ENCODE results near the gene PDC. TPM values are rescaled to one million over a fixed set of nuclear protein-coding genes. Genes with fewer than 3 reads are reported as not detected.

The PDC gene
- total RNA-seq, 3 donors from 2014 or later = not detected

DNA sequence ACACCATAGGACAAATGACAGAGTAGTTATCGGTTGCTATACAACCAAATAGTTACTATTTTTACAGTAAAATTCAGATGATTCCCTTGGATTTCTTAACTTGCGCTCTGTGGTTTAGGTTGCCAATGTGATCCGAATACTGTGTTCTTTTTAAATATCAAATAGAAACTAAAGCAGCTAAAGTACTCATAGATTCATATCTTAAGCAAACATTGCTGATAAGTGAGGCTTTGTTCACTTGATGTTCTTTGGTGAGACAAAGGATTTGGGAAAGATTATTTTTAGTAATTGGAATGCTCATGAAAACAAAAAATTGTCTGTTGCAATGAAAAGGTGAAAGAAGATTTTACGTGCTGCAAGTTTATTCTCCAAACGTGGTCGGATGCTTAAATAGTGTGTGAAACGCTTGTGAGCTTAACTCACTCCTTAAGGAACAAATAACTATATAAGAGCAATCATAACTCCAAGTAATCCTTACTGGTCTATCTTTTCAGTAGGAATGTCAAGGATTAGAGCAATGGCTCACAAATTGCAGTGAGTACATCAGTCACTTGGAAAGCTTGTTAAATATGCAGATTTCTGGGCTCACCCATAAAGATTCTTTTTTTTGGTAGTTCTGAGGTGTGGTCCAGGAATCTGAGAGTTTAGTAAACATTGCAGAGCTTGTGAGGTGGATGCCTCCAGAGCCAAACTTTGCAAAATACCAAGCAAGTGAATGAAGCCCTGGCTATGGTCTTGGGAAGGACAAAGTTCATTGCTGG, 31.8 kb upstream of the PDC start:
- Histone ChIP-seq H3K9me3 (no peaks in the 10 kb centered on the region), H3K36me3 (no peaks in the 10 kb centered on the region), H3K27me3 (no peaks in the 10 kb centered on the region), H3K4me1 (no peaks in the 10 kb centered on the region), H3K27ac (no peak overlapping the region), H3K4me3 (no peak overlapping the region)
- no peak for DNase-seq (ENCODE audit: low spot score in 2 of 2)
- intact Hi-C loops (cut with DNase I; ENCODE audit: low total_unique reads) = no loop called here
- TF ChIP-seq POLR2A (IDR thresholded peaks at IDR 0.05) (no peak), POLR2AphosphoS5 (IDR thresholded peaks at IDR 0.05) (no peak)

DNA sequence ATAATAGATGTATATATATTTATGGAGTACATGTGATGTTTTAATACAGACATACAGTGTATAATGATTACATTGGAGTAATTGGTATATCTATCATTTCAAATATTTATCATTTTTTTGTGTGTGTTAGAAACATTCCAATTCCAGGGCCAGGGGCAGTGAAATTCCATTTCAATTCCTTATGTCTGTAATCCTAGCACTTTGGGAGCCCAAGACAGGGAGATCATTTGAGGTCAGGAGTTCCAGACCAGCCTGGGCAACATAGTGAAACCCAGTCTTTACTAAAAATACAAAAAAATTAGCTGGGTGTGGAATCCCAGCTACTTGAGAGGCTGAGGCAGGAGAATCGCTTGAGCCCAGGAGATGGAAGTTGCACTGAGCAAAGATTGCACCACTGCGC, 30.4 kb upstream of the PDC start:
- no peaks in the 10 kb centered on the region for H3K9me3 ChIP-seq
- intact Hi-C loops (cut with DNase I; ENCODE audit: low total_unique reads) = no loop called here
- no peaks in the 10 kb centered on the region for H3K36me3 ChIP-seq
- no peaks in the 10 kb centered on the region for H3K27me3 ChIP-seq
- TF ChIP-seq, protein P1, sequence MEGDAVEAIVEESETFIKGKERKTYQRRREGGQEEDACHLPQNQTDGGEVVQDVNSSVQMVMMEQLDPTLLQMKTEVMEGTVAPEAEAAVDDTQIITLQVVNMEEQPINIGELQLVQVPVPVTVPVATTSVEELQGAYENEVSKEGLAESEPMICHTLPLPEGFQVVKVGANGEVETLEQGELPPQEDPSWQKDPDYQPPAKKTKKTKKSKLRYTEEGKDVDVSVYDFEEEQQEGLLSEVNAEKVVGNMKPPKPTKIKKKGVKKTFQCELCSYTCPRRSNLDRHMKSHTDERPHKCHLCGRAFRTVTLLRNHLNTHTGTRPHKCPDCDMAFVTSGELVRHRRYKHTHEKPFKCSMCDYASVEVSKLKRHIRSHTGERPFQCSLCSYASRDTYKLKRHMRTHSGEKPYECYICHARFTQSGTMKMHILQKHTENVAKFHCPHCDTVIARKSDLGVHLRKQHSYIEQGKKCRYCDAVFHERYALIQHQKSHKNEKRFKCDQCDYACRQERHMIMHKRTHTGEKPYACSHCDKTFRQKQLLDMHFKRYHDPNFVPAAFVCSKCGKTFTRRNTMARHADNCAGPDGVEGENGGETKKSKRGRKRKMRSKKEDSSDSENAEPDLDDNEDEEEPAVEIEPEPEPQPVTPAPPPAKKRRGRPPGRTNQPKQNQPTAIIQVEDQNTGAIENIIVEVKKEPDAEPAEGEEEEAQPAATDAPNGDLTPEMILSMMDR (IDR thresholded peaks at IDR 0.05) = no peak
- TF ChIP-seq POLR2A (IDR thresholded peaks at IDR 0.05) = no peak
- no peak for TF ChIP-seq POLR2AphosphoS5 (IDR thresholded peaks at IDR 0.05)
- no peak overlapping the region for H3K27ac ChIP-seq
- no peak for DNase-seq (ENCODE audit: low spot score in 2 of 2)
- H3K4me1 ChIP-seq = no peaks in the 10 kb centered on the region
- H3K4me3 ChIP-seq = no peak overlapping the region

DNA sequence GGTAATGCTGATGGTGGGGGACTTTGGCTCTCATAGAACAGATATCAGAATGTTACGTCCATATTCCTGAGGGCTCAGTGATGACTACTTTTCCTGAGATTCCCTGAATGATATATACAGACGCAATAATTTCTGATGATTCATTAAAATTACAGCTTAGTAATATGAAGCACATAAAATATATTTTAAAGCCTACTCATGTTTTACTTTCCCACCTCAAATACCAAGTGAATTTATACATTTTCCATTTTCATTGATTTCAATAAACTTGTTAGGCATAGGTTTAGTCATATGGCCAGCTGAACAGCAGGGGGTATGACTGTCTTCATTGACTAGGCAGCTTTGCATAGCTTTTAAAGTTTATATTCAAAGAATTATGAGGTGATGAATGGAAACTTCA, 26.2 kb upstream of the PDC start:
- DNase-seq (ENCODE audit: low spot score in 2 of 2) = no peak
- Histone ChIP-seq H3K9me3 (no peaks in the 10 kb centered on the region), H3K4me1 (no peaks in the 10 kb centered on the region), H3K36me3 (no peaks in the 10 kb centered on the region), H3K4me3 (no peak overlapping the region), H3K27me3 (no peaks in the 10 kb centered on the region), H3K27ac (no peak overlapping the region)
- intact Hi-C loops (cut with DNase I; ENCODE audit: low total_unique reads) = no loop called here
- no peak for TF ChIP-seq POLR2AphosphoS5 (IDR thresholded peaks at IDR 0.05)
- TF ChIP-seq POLR2A (IDR thresholded peaks at IDR 0.05) = no peak
- TF ChIP-seq, protein P1 (IDR thresholded peaks at IDR 0.05) = no peak

DNA sequence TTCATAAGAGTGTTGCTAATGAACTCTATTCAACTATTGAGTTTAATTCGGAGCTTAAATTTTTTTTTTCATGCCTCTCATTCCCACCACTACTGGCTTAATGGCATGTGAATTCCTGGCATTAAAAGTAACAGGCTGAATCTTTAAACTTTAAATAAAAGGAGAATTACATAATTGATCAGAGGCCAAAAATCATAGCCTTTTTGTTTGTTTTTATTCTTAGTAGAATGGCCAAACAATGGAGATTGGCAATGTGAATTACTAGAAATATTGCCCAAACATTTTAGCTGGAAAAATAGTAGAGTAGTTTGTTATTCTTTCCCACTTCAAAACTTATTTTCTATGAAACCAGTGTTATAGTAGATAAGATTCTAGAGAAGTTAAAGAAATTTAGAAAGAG, 25.1 kb upstream of the PDC start:
- intact Hi-C loops (cut with DNase I; ENCODE audit: low total_unique reads) = no loop called here
- no peaks in the 10 kb centered on the region for H3K4me1 ChIP-seq

DNA sequence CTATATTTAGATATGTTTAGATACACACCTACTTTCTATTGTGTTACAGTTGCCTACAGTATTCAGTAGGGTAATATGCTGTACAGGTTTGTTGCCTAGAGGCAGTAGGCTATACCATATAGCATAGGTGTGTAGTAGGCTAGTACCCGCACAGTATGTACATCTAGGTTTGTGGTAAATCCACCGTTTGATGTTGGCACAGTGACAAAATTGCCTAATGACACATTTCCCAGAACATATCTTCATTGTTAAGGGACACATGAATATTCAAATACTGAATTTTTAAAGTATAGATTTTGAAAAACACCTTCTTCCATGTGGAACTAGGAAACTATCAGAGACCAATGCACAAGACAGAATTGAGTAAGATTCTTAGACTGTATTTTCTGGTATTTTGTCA, 22.6 kb upstream of the PDC start:
- intact Hi-C loops (cut with DNase I; ENCODE audit: low total_unique reads) = no loop called here
- DNase-seq (ENCODE audit: low spot score in 2 of 2) = no peak
- Histone ChIP-seq H3K4me1 (no peaks in the 10 kb centered on the region), H3K27me3 (no peaks in the 10 kb centered on the region), H3K9me3 (no peaks in the 10 kb centered on the region), H3K27ac (no peak overlapping the region), H3K4me3 (no peak overlapping the region), H3K36me3 (no peaks in the 10 kb centered on the region)
- TF ChIP-seq, protein P1 (IDR thresholded peaks at IDR 0.05) = no peak
- no peak for TF ChIP-seq POLR2AphosphoS5 (IDR thresholded peaks at IDR 0.05)
- no peak for TF ChIP-seq POLR2A (IDR thresholded peaks at IDR 0.05)

More for the DNA sequence above, 25.1 kb upstream of the PDC start:
- Histone ChIP-seq H3K36me3 (no peaks in the 10 kb centered on the region), H3K27me3 (no peaks in the 10 kb centered on the region), H3K4me3 (no peak overlapping the region), H3K27ac (no peak overlapping the region), H3K9me3 (no peaks in the 10 kb centered on the region)
- TF ChIP-seq POLR2A (IDR thresholded peaks at IDR 0.05) = no peak
- no peak for TF ChIP-seq POLR2AphosphoS5 (IDR thresholded peaks at IDR 0.05)
- TF ChIP-seq, protein P1 (IDR thresholded peaks at IDR 0.05) = no peak
- DNase-seq (ENCODE audit: low spot score in 2 of 2) = no peak
